DOHH2 (cell line): ENCODE data around the gene ALG12.

Experiments used
- CTCF ChIP-seq: fragments of 200-600 bp; sonication (generic); IDR thresholded peaks from one replicate; pipeline ENCODE4 v1.5.1; 2014; ENCODE audit warnings: antibody characterized with exemption, mild to moderate bottlenecking, low read depth, low read length; ENCODE audit not compliant: poor library complexity, severe bottlenecking
- EZH2phosphoT487 ChIP-seq: fragments of 200-600 bp; sonication (generic); IDR thresholded peaks from 2 replicates; pipeline ENCODE4 v1.6.1; 2017; ENCODE audit warnings: borderline replicate concordance, mild to moderate bottlenecking, antibody characterized with exemption, low read length, moderate library complexity, mixed read lengths

DNA sequence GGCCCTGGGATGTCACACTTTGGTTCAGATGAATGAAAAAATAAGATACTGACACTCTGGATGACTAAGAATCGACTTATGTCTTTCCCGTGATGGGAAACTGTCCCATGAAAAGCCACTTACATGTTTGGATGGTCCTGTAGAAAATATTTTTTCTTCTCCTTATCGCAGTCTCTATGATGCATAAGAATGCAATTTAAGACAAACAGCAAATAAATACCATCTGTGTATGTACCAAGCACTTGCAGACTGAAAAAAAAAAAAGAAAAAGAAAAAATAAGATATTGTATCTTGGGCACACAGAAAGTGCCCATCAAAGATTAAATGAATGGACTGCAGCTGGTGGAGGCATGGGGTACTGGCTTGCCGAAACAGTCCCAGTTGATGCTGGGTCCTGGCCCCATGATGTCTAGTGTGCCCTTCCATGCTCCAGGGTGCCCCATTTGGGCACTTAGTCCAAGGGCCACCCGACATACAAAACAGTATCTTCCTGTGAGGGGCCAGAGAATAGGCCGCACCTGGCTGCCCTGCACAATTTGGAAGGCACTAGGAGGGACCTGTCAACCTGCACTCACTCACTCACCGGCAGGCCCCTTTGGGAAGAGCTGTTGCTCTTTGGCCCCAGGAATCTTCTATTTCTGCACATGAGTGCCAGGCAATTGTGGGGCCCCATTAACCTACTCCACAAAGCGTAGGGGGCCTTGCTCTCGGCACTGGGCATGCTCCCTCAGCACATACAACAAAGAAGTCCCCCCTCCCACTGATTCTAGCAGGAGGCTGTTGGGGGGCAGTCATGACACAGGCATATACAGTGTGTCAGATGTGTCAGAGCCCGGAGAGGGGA is 67.1 kb downstream of the ALG12 start:
- TF ChIP-seq CTCF (no peak), EZH2phosphoT487 (no peak)
